Lower lobe of right lung (tissue), 2 donors: ENCODE measurements around the gene PPP1R7. TPM values are rescaled to one million over a fixed set of nuclear protein-coding genes. Genes with fewer than 3 reads are reported as not detected.

ENCODE experiments used
- ATAC-seq, 2 donors: fragments of 200-7000 bp; cut with Tn5 transposase; one replicate each; pipeline ENCODE4 v1.9.1; 2020 to 2022; ENCODE audit warnings: mild to moderate bottlenecking in 2 of 2, moderate library complexity in 2 of 2
- DNase-seq: peaks from one replicate; pipeline ENCODE4 v3.0.0-alpha.2; 2020
- H3K27ac ChIP-seq: fragments of 200-600 bp; one replicate; pipeline ENCODE4 v1.8.0; 2022
- H3K27me3 ChIP-seq: fragments of 200-600 bp; one replicate; pipeline ENCODE4 v1.8.0; 2022; ENCODE audit warnings: low read depth
- H3K36me3 ChIP-seq: fragments of 200-600 bp; one replicate; pipeline ENCODE4 v1.8.0; 2022; ENCODE audit warnings: mild to moderate bottlenecking
- H3K4me1 ChIP-seq: fragments of 200-600 bp; one replicate; pipeline ENCODE4 v1.8.0; 2022
- H3K4me3 ChIP-seq: fragments of 200-600 bp; one replicate; pipeline ENCODE4 v1.8.0; 2022; ENCODE audit warnings: mild to moderate bottlenecking
- H3K9me3 ChIP-seq: fragments of 200-600 bp; one replicate; pipeline ENCODE4 v1.8.0; 2022
- CTCF ChIP-seq: fragments of 200-600 bp; IDR thresholded peaks from one replicate; pipeline ENCODE4 v1.8.0; 2022; ENCODE audit warnings: antibody characterized with exemption, mild to moderate bottlenecking
- intact Hi-C: fragments of 100-400 bp; cut with DNase I; formaldehyde crosslinking; loops from one replicate; pipeline ENCODE4 v1.11.0; 2022
- total RNA-seq: library from RNA; stranded (reverse); fragmentation: NEBNext Ultra II Directional; extraction: Animal tissue kit (Norgen Biotek cat#: 25700); gene quantifications from one replicate; pipeline ENCODE4 v1.2.1, GENCODE V29; 2021
- donor health status: DM: no; HTN: yes; CAD: no; lungs with severe emphysema.

Gene PPP1R7
- total RNA-seq, 1 donor from 2014 or later, result 58.9 TPM

DNA sequence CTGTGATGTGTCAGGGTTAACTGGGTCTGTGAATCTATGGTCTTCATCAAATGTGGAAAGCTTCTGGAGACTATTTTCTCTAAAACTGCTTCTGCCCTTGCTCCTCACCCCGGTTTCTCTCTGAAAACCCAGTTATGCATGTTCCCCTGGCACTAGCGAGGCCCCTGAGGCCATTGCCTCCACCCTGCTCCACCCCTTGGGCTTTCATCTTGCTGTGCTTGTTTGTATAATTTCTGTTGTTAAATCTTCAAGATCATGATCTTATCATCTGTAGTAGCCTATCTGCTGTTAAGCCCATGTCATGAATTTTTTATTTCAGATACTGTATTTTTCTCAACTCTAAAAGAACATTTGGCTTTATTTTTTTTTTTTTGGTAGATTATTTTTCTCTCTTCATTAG, 23.3 kb downstream of the PPP1R7 start:
- Histone ChIP-seq H3K4me3 (no peak overlapping the region), H3K27me3 (no peaks in the 10 kb centered on the region), H3K36me3 (peaks cover 66% of the 10 kb centered on the region), H3K27ac (no peak overlapping the region), H3K4me1 (no peaks in the 10 kb centered on the region), H3K9me3 (peaks cover 16% of the 10 kb centered on the region)
- no peak for DNase-seq
- ATAC-seq, result no peak
- intact Hi-C loops, result no loop called here
- no peak for TF ChIP-seq CTCF

DNA sequence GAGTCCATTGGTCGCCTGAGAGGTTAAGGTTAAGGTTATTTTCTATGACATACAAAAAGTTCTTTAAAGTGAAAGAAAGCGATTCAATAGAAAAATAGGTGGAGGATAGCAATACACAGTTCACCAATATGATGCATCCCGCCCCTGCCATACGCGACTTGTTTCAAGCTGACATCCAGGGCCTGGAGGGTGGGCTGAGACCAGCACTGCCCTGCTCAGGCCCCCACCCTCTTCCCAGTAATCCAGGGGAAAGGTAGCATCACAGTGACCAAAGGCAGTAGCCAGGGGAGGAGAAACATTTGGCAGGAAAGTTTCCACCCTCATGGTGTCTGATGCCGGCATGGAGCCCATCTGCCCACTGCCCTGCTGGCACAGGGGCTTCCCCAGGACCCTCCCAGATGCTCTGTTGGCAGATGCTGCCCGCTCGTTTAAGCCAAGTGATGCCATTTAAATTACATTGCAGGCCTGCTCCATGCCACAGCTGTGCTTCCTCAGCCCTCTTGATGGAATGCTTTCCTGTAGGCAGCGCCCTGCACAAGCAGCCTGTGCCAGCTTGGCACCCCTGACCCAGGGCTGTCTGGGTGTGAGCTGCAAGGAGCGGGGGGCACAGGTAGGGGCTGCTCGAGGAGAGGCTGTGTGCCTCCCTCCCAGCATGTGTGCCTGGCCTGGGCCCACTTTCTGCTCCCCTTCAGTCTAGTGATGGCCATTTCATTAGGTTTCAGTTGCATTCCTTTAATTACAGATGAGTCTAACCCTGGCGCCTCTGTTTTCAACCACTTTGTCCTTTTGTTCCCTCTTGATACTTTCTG, 27.5 kb downstream of the PPP1R7 start:
- Histone ChIP-seq H3K27me3 (no peaks in the 10 kb centered on the region), H3K27ac (no peak overlapping the region), H3K4me3 (no peak overlapping the region), H3K4me1 (no peaks in the 10 kb centered on the region), H3K36me3 (peaks cover 69% of the 10 kb centered on the region), H3K9me3 (no peaks in the 10 kb centered on the region)
- intact Hi-C loops, result no loop called here
- peak in 1 of 2 donors; percentile 13 for ATAC-seq
- TF ChIP-seq CTCF, result no peak
- DNase-seq, result no peak

DNA sequence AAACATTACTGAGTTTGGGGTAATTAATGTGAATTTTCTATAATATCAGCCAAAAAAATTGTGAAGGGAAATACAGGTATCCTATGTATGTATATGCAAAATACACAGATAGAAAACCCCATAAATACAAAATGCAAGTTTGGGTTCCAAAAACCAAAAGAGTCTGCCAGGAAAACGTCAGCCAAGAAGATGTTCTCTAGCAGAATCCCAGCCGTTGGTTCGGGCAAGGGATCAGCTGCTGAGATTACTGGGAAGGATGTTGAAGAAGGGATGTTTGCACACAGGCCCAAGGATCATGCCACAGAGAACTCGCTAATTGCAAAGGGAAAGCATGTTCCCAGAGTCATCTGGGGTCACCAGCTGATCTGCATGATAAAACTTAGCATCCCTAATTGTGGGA, 28.7 kb downstream of the PPP1R7 start:
- TF ChIP-seq CTCF, result no peak
- H3K4me1 ChIP-seq, result no peaks in the 10 kb centered on the region
- no peaks in the 10 kb centered on the region for H3K9me3 ChIP-seq
- no peak for ATAC-seq
- DNase-seq, result no peak
- H3K36me3 ChIP-seq, result peaks cover 80% of the 10 kb centered on the region
- intact Hi-C loops, result no loop called here
- H3K27me3 ChIP-seq, result no peaks in the 10 kb centered on the region
- no peak overlapping the region for H3K27ac ChIP-seq
- H3K4me3 ChIP-seq, result no peak overlapping the region

- intact Hi-C loops, result no loop called here
- no peak overlapping the region for H3K4me3 ChIP-seq
- peak in 1 of 2 donors; percentile 33 for ATAC-seq
- H3K27ac ChIP-seq, result no peak overlapping the region
- no peaks in the 10 kb centered on the region for H3K4me1 ChIP-seq
- no peaks in the 10 kb centered on the region for H3K27me3 ChIP-seq
- H3K36me3 ChIP-seq, result peaks cover 73% of the 10 kb centered on the region
- no peak for TF ChIP-seq CTCF
- H3K9me3 ChIP-seq, result no peaks in the 10 kb centered on the region
- DNase-seq, result no peak
Measured at GRCh38 chr2:241179899-241180298, 29.6 kb downstream of the PPP1R7 start.

DNA sequence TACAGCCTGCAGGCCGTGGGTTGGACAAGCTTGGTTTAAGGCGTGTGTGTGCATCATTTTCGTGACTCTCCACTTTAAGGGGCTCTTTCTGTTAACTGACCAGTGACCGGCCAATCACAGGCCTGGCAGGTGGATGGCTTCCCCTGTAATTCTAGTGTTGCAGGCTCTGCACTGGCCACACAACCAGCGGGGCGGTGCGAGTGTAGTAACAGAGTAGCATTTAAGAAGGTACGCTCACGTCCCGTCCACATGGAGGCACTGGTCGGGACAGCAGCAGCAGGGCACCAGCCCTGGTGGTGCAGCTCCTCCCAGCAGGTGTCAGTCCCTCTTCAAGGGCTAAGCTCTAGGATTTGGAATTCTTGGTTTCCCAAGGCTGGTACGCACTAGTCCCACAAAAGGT, 30.2 kb downstream of the PPP1R7 start:
- no peaks in the 10 kb centered on the region for H3K27me3 ChIP-seq

More for the DNA sequence above, 30.2 kb downstream of the PPP1R7 start:
- Histone ChIP-seq H3K4me1 (no peaks in the 10 kb centered on the region), H3K27ac (no peak overlapping the region), H3K9me3 (no peaks in the 10 kb centered on the region), H3K4me3 (no peak overlapping the region), H3K36me3 (peaks cover 67% of the 10 kb centered on the region)
- TF ChIP-seq CTCF, result no peak
- intact Hi-C loops, result no loop called here
- ATAC-seq (no peak), DNase-seq (no peak)
